ENCODE results near the gene RNASE1.
"Not testable (repeated sequence)": the region's sequence is repeated elsewhere in the genome, so short reads cannot be mapped to it uniquely, and the experiment has no call there.

DNA sequence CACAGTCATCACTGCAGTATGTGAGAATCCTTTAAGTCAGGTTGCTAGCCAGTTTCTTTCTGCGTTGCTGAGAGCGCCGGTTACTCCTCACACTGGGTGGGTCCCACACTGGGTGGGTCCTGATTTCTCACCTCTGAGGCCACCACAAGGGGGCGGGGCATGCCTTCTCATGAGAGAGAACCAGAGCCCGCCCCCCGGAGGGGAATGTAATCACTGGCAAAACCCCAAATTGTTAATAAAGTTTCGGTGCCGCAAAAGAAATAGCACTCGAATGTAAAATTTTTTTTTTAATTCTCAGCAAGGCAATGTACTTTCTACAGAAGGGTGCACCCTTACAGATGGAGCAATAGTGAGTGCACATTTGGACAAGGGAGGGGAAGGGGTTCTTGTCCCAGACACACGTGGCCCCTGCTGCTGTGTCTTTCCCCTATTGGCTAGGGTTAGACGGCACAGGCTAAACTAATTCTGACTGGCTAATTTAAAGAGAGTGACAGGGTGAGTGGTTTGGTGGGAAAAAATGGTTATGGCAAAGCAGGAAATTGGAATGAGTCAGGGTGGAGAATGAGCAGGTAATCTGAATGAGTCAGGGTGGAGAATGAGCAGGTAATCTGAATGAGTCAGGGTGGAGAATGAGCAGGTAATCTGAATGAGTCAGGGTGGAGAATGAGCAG is 25.5 kb upstream of the RNASE1 start:
- TF ChIP-seq, protein P1, sequence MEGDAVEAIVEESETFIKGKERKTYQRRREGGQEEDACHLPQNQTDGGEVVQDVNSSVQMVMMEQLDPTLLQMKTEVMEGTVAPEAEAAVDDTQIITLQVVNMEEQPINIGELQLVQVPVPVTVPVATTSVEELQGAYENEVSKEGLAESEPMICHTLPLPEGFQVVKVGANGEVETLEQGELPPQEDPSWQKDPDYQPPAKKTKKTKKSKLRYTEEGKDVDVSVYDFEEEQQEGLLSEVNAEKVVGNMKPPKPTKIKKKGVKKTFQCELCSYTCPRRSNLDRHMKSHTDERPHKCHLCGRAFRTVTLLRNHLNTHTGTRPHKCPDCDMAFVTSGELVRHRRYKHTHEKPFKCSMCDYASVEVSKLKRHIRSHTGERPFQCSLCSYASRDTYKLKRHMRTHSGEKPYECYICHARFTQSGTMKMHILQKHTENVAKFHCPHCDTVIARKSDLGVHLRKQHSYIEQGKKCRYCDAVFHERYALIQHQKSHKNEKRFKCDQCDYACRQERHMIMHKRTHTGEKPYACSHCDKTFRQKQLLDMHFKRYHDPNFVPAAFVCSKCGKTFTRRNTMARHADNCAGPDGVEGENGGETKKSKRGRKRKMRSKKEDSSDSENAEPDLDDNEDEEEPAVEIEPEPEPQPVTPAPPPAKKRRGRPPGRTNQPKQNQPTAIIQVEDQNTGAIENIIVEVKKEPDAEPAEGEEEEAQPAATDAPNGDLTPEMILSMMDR (IDR thresholded peaks at IDR 0.05; ENCODE audit: low read depth, low read length), result peak; percentile 15
- TF ChIP-seq POLR2A (IDR thresholded peaks at IDR 0.05; ENCODE audit: extremely low read depth, insufficient read length), result not testable (repeated sequence)

Measured in NB4 (cell line).